NCI-H510A (cell line): ENCODE data around the gene PLCD3.

Source experiments
- DNase-seq: peaks from one replicate; lab custom pipeline; 2025; lab: John Stamatoyannopoulos, UW

The PLCD3 gene, protein sequence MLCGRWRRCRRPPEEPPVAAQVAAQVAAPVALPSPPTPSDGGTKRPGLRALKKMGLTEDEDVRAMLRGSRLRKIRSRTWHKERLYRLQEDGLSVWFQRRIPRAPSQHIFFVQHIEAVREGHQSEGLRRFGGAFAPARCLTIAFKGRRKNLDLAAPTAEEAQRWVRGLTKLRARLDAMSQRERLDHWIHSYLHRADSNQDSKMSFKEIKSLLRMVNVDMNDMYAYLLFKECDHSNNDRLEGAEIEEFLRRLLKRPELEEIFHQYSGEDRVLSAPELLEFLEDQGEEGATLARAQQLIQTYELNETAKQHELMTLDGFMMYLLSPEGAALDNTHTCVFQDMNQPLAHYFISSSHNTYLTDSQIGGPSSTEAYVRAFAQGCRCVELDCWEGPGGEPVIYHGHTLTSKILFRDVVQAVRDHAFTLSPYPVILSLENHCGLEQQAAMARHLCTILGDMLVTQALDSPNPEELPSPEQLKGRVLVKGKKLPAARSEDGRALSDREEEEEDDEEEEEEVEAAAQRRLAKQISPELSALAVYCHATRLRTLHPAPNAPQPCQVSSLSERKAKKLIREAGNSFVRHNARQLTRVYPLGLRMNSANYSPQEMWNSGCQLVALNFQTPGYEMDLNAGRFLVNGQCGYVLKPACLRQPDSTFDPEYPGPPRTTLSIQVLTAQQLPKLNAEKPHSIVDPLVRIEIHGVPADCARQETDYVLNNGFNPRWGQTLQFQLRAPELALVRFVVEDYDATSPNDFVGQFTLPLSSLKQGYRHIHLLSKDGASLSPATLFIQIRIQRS

DNA sequence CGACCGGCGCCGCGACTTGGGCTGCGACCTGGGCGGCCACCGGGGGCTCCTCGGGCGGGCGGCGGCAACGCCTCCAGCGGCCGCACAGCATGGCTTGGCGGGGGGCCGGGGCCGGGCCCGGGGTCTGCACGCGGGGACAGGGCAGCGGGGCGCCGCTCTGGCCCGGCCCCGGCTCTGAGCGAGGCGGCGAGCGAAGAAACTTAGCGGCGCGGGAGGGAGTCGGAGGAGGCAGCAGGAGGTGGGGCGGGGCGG, at the start of gene PLCD3:
PLCD3 (minus strand) TSS at position 196 of the 252 bp plus-strand sequence; CDS start at position 91, 105 bp downstream.
- DNase-seq: no peak

DNA sequence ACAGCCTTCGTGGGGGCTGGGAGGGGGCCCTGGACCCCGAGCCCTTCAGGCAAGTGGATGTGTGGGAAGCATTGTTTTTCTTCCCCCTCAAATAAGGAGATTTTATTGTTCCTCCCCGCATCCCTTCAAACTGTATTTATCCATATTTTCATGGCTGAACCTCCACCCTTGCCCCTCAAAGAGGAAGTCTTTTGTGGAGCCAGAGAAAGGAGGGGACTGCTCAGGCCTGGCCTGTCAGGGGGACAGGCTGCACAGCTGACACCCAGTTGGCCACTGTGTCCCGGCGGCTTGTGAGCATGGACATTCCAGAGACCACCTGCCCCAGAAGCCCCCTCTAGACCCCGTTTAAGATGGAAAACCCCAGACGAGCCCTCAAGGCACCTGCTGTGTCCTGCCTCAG, 45.2 kb upstream of the PLCD3 start:
- DNase-seq: no peak

DNA sequence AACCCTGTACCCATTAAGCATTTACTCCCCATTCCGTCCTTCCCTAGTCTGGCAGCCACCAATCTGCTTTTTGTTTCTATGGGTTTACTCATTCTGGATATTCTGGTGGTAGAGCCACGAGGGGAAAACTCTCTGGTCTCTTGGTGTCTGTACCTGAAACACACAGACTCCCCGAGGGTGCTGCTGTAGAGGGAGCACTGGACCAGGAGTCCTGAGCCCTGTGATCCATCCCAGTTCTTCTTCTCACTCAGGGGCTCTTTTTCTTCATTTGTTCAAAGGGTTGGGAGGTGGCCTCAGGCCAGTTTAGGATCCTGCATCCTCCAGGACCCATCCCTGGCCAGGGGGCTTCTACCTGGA, 43.4 kb upstream of the PLCD3 start:
- DNase-seq: no peak

DNA sequence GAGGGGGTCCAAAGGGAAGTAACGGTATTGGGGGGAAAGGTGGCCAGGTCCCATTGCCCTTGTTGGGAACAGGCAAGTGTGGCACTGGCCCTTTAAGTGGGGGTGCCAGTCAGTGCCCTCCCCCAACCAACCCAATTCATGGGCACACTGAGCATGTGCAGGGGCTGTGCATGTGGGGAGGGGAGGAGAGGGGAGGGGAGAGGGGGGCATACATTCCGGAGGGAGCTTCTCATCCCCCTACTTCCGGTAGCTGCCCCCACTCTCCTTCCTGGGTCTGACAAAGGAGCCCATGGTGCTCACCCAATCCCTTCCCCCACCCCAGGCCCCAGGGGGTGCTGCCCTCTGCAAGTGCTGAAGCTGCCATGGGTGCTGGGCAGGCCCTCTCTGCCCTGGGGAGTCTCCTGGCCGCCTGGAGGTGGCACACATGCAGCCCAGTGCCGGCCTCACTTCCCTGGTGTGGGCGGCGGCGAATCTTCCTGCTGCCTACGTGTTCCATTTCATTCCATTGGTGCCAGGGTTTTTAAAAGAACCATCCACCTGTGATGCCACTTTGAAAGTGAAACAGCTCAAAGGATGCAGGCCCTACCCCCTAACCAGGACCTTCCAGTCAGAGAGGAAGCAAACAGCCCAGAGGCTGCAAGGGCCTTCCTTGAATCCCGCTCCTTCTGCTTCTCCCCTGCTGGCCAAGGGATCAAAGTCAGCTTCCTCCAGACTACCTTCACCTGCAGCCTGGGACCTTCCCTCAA, 40.4 kb upstream of the PLCD3 start:
- DNase-seq: peak; percentile 71

DNA sequence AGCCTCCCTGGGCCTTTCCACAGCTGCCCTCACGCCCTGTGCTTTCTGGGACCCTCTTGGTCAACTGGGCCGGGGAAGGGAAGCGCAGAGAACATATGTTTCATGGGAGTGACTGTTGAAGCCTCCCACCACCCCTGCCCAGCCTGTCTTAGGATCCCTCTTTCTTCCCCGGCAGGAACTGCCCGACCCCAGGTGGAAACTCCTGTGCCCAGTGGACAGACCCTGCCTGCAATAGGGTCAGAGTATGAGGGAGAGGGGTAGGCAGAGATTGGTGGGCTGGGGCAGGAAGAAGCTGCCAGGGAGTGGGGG, 39.9 kb upstream of the PLCD3 start:
- DNase-seq: no peak

DNA sequence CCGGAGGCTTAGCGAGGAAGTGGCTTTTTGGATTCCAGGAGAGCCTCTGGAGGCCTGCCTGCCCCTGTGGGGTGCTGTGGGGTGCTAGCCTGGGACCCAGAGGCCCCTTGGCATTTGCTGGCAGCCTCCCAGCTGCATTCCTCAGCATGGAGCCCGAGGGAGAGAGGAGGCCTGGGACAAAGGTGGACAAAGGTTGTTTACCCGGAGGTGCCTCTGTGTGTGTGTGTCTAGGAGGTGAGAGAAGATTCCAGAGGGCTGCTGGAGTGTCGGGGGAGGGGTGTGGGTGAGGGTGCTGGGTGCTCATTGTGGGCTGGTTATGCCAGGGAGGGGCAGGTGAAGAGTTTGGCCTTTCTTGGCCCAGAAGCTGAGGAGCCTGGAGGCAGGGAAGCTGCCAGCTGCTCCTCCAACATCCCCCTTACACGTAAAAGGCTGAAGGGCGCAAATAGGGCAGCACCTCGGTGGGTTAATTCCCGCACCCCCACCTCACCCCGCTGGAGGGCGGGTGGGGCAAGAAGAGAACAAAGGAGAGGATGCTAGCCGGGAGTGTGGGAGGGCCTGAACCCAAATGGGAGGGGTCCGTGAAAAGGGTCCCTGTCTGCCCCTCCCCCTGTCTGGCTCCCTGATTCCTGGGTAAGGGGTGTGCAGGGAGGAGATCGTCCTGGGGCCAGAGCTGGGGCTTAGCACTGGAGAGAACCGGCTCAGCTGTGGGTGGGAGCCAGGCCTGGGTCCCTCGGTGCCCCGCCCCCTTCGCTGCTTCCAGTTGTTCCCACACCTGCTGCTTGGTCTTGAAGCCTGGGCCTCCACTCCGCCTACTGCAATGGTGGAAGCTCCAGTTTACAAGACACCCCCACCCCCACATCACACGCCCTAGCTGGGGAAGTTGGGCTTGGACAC, 39.3 kb upstream of the PLCD3 start:
- DNase-seq: peak; percentile 82

DNA sequence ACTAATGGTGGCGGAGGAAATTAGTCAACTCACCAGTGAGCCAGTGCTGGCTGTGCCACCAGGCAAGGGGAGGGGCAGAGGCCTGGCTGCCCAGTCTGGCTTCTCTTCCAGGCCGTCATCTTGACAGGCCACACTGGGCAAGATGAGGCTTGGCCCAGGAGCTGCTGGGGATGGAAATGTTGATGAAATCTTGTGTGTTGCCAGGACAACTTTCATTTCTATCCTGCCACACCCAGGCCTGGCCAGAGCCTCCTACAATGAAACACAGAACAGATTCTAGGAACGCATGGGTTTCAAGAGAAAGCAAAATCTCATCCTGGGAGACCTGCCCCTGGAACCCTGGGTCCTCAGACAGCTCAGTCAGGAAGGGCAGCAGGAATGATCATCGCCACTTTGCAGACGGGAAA, 38.6 kb upstream of the PLCD3 start:
- no peak for DNase-seq

DNA sequence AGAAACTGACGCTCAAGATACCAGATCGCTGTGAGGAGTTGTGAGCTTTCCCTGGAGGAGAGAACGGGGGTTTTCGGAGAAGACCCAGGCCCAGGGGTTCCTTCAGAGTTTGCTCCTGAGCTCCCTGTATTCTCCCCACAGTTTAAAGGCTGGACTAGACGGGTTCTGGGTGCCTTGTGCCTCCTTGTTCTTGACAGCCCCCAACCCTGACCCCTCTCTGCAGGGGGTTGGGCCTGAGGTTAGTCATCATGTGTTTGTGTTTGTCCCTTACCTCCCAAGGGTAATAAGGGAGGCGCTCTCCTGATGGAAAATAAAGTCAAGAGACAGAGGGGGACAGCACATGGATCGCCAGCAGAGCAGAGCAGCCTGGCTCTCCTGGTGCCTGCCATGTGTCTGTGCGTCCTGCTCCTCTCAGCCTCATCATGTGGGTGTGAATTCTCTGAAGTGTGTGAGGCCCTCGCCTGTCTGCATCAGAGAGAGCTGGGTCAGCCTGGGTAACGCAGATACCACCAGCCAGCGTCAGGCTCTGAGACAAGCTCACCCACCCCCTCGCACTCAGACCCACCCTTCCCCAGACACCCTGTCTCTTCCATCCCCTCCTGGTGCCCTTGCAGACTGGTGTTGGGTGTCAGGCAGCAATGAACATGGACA, 38.1 kb upstream of the PLCD3 start:
- no peak for DNase-seq

DNA sequence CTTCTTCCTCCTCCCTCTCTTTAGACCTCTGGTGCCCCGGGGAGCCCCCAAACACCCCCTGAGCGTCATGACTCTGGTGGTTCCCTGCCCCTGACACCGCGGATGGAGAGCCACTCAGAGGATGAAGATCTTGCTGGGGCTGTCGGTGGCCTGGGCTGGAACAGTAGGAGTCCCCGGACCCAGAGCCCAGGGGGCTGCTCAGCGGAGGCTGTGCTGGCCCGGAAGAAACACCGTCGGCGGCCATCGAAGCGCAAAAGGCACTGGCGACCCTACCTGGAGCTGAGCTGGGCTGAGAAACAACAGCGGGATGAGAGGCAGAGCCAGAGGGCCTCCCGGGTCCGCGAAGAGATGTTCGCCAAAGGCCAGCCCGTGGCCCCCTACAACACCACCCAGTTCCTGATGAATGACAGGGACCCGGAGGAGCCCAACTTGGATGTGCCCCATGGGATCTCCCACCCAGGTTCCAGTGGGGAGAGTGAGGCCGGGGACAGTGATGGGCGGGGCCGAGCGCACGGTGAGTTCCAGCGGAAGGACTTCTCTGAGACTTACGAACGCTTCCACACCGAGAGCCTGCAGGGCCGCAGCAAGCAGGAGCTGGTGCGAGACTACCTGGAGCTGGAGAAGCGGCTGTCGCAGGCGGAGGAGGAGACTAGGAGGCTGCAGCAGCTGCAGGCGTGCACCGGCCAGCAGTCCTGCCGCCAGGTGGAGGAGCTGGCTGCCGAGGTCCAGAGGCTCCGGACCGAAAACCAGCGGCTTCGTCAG, 36.9 kb upstream of the PLCD3 start:
- DNase-seq: no peak

DNA sequence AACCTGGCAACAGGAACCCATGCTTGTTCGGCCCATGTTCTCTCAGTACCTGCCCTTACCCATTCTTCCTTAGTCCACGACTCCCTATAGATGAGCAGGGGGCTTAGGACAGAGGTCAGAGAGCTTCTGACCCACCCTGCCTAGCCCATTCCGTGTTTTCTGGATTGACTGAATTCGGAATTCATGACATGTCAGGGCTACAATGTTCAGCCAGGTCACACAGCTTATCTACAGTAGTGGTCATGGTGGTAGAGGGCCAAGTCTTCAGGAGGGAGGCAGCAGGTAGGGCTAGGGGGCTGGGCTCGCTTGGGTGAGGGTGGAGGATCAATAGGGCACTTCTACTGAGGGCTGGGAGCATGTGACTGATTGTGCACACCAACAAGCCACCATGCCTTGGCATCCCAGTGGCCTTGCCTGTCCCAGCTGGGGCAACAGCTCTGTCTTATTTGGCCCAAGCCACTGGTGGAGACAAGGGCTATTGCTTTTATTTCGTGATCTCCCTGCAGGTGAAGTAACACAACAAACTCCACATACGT, 32.5 kb upstream of the PLCD3 start:
- DNase-seq: no peak

DNA sequence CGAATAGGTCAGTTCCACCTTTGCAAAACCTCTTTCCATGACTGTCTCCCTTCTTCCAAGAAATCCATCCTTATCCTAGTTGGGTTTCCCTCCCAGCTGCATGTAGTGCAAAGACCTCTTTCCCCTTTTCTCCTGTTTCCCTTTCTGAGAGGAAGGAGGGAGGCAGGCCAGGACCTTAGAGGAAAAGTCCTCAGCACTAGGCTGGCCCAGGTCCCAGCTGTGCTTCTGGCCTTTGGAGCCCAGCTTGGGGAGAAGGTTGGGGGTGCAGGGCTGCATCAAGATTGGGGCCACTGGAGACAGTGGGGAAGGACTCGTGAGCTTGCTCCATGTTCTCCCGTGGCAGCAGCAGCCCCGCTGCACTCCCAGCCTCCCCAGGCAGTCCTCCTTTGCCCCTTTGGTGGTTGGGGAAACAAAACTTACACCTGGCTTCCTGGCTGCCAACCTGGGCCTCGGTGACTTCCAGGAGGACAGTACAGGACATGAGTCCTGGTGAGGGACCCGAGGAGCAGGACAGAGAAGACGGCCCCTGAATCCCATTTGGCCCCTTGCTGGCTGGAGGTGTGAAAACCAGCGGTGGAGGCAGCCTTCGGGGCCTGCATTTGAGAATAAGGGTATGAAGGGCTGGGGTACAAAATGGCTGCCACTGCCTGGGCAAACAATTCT, 29.8 kb upstream of the PLCD3 start:
- DNase-seq: no peak

DNA sequence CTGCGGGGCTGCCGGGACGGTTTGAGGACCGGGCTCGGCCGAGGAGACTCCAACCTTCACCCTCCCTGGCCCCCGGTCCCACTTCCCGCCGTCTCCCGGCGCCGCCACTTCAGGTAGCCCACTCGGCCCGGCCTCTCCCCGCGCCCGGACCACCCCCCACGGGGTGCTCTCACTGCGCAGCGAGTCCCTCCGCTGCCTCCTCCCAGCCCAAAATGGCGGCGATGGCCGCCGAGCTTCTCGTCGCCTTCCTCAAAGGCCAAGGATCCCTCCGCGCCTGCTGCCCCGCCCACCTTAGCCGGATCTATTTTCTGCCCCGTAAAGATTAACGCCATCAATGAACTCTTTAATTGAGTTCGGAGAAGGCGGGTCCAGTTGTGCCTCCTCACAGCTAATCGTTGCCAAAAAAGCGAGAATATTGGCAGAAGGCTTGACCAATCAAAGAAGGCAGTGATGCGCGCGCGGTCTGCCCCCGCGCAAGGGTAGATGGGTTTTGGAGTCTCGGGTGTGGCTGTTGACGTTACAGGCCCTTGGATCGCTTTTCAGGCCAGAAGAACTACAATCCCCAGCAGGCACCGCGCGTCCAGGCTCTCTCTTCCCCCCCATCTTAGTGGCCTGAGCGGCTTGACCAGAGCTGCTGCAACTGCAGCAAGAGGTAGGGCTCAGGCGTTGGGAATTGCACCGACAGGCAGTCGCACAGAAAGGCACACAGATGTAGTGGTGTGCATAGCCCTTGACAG, 29.1 kb upstream of the PLCD3 start, which contains the start of gene HEXIM2:
HEXIM2 (plus strand) TSS at position 588 of the 737 bp plus-strand sequence. CDS start 919 bp downstream, outside the sequence.
- DNase-seq: peak; percentile 99

DNA sequence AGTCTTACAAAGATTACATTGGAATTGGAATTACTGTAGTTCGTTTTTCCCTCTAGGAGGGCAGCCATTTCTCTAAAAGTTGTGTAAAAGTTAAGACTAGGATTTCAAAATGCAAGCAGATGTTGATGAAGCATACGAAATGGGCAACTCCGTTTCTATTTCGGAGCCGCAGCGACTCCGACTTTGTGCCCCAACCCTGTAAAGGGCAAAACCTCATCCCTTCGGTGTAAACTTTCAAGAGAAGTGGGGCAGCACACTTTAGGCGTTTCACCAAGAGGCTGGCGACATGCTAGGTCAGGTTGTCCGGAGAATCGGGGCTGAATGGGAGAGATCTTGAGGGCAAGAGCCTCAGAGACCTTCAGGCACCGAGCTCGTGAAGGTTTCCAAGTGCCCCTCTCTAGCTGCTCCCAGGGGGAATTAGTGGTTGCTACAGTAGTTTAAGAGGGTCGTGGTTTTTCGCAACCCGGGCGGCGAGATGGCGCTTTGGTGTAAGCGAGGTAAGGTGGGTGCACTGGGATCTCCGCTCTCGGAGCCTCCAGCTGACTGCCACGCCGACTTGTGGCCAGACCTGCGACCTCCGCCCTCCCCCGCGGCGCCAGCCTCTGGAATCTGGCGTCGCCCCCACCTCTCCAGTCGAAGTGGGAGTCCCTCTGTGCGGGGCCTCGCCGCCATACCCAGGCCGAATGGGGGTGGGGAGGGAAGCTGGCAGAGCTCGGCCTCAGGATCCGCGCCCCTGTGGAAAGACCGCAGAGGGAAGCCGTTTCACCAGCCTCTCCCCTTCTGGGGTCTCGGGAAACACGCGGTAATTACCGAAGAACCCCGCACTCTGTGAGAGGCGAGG, 28.4 kb upstream of the PLCD3 start:
- DNase-seq: peak; percentile 54

DNA sequence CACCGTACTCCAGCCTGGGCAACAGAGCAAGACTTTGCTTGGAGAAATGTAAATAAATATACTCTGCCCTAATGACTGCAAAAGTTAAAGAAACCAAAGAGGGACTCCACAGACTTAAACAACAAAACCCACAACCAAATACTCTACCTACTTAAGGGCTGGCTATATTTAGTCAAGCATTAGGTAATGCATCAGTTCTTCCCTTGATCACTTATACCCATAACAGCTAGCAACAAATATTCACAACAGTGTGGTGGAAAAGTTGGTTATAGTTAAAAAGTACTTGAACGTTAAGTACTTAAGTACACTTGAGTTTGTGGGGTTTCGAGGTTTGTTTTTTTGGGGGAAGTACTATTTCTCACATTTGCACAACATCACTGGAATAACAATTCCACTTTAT, 23.9 kb upstream of the PLCD3 start:
- no peak for DNase-seq

DNA sequence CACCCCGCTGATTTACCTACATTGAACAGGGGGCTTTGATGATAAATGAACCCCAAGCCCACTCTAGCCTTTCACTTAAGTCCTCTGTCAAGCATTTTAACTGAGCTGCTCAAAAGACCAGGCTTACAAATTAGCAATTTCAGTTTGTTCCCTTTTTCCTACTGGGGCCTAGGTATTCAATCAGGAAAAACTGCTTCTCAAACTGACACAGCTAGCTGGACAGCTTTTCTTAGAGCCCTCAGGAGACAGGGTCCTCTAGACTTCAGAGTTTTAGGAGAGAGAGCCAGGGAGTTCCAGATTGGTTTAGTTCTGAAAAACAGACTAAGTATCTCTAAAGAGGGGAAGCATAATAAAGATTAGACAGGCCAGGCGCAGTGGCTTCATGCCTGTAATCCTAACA, 23.2 kb upstream of the PLCD3 start:
- DNase-seq: no peak

DNA sequence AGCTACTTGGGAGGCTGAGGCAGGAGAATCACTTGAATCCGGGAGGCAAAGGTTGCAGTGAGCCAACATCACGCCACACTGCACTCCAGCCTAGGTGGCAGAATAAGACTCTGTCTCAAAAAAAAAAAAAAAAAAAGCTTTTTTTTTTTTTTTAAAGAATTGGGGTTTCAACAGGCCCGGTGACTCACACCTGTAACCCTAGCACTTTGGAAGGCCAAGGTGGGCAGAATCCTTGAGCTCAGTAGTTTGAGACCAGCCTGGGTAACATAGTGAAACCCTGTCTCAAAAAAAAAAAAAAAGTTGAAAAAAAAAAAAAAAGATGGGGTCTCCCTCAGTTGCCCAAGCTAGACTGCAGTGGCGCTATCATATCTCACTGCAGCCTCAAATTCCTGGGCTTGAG, 22.7 kb upstream of the PLCD3 start:
- no peak for DNase-seq

DNA sequence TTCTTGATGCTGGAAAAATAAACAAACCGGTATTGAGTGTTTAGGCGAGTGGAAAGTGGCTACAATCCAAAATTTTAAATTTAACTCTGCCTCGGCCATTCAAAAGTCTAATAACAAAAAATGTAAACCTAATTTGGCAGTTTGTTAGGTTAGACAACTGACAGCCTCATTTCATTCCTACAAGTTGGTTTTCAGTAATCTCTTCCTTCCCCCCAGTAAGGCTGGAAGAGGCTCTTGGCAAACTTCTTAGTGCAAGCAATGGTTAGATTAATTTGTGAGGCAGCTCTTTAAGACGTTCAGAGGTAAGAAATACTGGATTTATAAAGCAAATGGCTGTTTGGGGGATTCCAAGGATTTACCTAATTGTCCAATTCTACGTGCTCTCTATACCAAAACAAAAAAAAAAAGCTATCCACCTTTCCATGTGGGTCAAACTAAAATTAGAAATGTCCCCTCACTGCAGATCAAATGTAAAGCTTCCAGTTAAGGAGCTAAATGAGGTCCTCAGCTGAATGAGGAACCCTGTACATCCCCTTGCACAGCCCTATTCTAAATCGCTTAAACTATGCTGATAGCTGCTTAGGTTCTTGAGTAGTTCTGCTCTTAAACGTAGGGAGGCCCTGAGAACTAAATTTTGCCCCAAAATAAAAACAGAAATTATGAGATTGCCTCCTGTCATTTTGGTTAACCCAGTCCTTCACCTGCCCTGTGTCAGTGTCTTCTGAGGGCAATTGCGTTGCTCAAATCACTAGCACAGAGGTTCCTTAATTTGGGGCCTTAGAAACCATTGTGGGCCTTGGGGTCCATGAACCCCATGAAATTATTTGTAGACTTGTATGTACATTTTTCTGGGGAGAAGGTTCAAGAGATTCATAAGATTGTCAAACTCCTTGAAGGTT, 18.8 kb upstream of the PLCD3 start:
- DNase-seq: no peak
